ENCODE measurements around the gene RCBTB2. TPM values are rescaled to one million over a fixed set of nuclear protein-coding genes. Genes with fewer than 3 reads are reported as not detected.
A peak's percentile ranks its signal among the peaks of the same experiment; 100 is the strongest.

RCBTB2 gene
- total RNA-seq, 1 donor = 10.4 TPM

- H3K9me3 ChIP-seq (ENCODE audit: low read depth, low read length) = no peaks in the 10 kb centered on the region
- no peak overlapping the region for H3K4me3 ChIP-seq (ENCODE audit: low read length)
- H3K4me1 ChIP-seq (ENCODE audit: insufficient read depth, low read length) = peaks cover 67% of the 10 kb centered on the region
- H3K27me3 ChIP-seq (ENCODE audit: insufficient read depth, low read length) = no peaks in the 10 kb centered on the region
Measured at GRCh38 chr13:48497669-48498068, 35.2 kb downstream of the RCBTB2 start.

- H3K27me3 ChIP-seq (ENCODE audit: insufficient read depth, low read length) = no peaks in the 10 kb centered on the region
- H3K4me1 ChIP-seq (ENCODE audit: insufficient read depth, low read length) = peaks cover 69% of the 10 kb centered on the region
- no peaks in the 10 kb centered on the region for H3K9me3 ChIP-seq (ENCODE audit: low read depth, low read length)
- no peak overlapping the region for H3K4me3 ChIP-seq (ENCODE audit: low read length)
Measured at GRCh38 chr13:48496271-48497161, 36.4 kb downstream of the RCBTB2 start.

GRCh38 chr13:48494874-48495273 is 38.0 kb downstream of the RCBTB2 start:
- Histone ChIP-seq H3K9me3 (ENCODE audit: low read depth, low read length) (no peaks in the 10 kb centered on the region), H3K4me1 (ENCODE audit: insufficient read depth, low read length) (peaks cover 69% of the 10 kb centered on the region), H3K4me3 (ENCODE audit: low read length) (no peak overlapping the region), H3K27me3 (ENCODE audit: insufficient read depth, low read length) (no peaks in the 10 kb centered on the region)

GRCh38 chr13:48493851-48494250 is 39.0 kb downstream of the RCBTB2 start:
- H3K4me1 ChIP-seq (ENCODE audit: insufficient read depth, low read length) = peaks cover 69% of the 10 kb centered on the region
- no peak overlapping the region for H3K4me3 ChIP-seq (ENCODE audit: low read length)
- no peaks in the 10 kb centered on the region for H3K9me3 ChIP-seq (ENCODE audit: low read depth, low read length)
- H3K27me3 ChIP-seq (ENCODE audit: insufficient read depth, low read length) = no peaks in the 10 kb centered on the region

GRCh38 chr13:48493066-48493765 is 39.7 kb downstream of the RCBTB2 start:
- Histone ChIP-seq H3K4me1 (ENCODE audit: insufficient read depth, low read length) (peaks cover 73% of the 10 kb centered on the region), H3K9me3 (ENCODE audit: low read depth, low read length) (no peaks in the 10 kb centered on the region), H3K27me3 (ENCODE audit: insufficient read depth, low read length) (no peaks in the 10 kb centered on the region), H3K4me3 (ENCODE audit: low read length) (no peak overlapping the region)

- Histone ChIP-seq H3K4me3 (ENCODE audit: low read length) (peak overlapping the region; percentile 44), H3K27me3 (ENCODE audit: insufficient read depth, low read length) (no peaks in the 10 kb centered on the region), H3K4me1 (ENCODE audit: insufficient read depth, low read length) (peaks cover 78% of the 10 kb centered on the region), H3K9me3 (ENCODE audit: low read depth, low read length) (no peaks in the 10 kb centered on the region)
Measured at GRCh38 chr13:48492470-48493065, 40.3 kb downstream of the RCBTB2 start.

GRCh38 chr13:48492096-48492440 is 40.8 kb downstream of the RCBTB2 start:
- H3K4me1 ChIP-seq (ENCODE audit: insufficient read depth, low read length) = peaks cover 76% of the 10 kb centered on the region
- no peaks in the 10 kb centered on the region for H3K27me3 ChIP-seq (ENCODE audit: insufficient read depth, low read length)
- H3K4me3 ChIP-seq (ENCODE audit: low read length) = peak overlapping the region; percentile 44
- H3K9me3 ChIP-seq (ENCODE audit: low read depth, low read length) = no peaks in the 10 kb centered on the region

GRCh38 chr13:48491423-48492095 is 41.3 kb downstream of the RCBTB2 start:
- Histone ChIP-seq H3K4me3 (ENCODE audit: low read length) (peak overlapping the region; percentile 44), H3K9me3 (ENCODE audit: low read depth, low read length) (no peaks in the 10 kb centered on the region), H3K27me3 (ENCODE audit: insufficient read depth, low read length) (no peaks in the 10 kb centered on the region), H3K4me1 (ENCODE audit: insufficient read depth, low read length) (peaks cover 72% of the 10 kb centered on the region)

- Histone ChIP-seq H3K27me3 (ENCODE audit: insufficient read depth, low read length) (no peaks in the 10 kb centered on the region), H3K4me3 (ENCODE audit: low read length) (peak overlapping the region; percentile 44), H3K9me3 (ENCODE audit: low read depth, low read length) (no peaks in the 10 kb centered on the region), H3K4me1 (ENCODE audit: insufficient read depth, low read length) (peaks cover 71% of the 10 kb centered on the region)
Measured at GRCh38 chr13:48490241-48490640, 42.6 kb downstream of the RCBTB2 start.

GRCh38 chr13:48489666-48490065 is 43.2 kb downstream of the RCBTB2 start:
- Histone ChIP-seq H3K4me3 (ENCODE audit: low read length) (no peak overlapping the region), H3K27me3 (ENCODE audit: insufficient read depth, low read length) (no peaks in the 10 kb centered on the region), H3K4me1 (ENCODE audit: insufficient read depth, low read length) (peaks cover 71% of the 10 kb centered on the region), H3K9me3 (ENCODE audit: low read depth, low read length) (no peaks in the 10 kb centered on the region)

GRCh38 chr13:48488995-48489394 is 43.9 kb downstream of the RCBTB2 start:
- peaks cover 64% of the 10 kb centered on the region for H3K4me1 ChIP-seq (ENCODE audit: insufficient read depth, low read length)
- H3K4me3 ChIP-seq (ENCODE audit: low read length) = no peak overlapping the region
- no peaks in the 10 kb centered on the region for H3K27me3 ChIP-seq (ENCODE audit: insufficient read depth, low read length)
- H3K9me3 ChIP-seq (ENCODE audit: low read depth, low read length) = no peaks in the 10 kb centered on the region

- no peak overlapping the region for H3K4me3 ChIP-seq (ENCODE audit: low read length)
- no peaks in the 10 kb centered on the region for H3K27me3 ChIP-seq (ENCODE audit: insufficient read depth, low read length)
- peaks cover 54% of the 10 kb centered on the region for H3K4me1 ChIP-seq (ENCODE audit: insufficient read depth, low read length)
- no peaks in the 10 kb centered on the region for H3K9me3 ChIP-seq (ENCODE audit: low read depth, low read length)
Measured at GRCh38 chr13:48487968-48488367, 44.9 kb downstream of the RCBTB2 start.

GRCh38 chr13:48486836-48487235 is 46.0 kb downstream of the RCBTB2 start:
- Histone ChIP-seq H3K4me3 (ENCODE audit: low read length) (no peak overlapping the region), H3K4me1 (ENCODE audit: insufficient read depth, low read length) (peaks cover 43% of the 10 kb centered on the region), H3K27me3 (ENCODE audit: insufficient read depth, low read length) (no peaks in the 10 kb centered on the region), H3K9me3 (ENCODE audit: low read depth, low read length) (no peaks in the 10 kb centered on the region)

GRCh38 chr13:48486362-48486761 is 46.5 kb downstream of the RCBTB2 start:
- no peaks in the 10 kb centered on the region for H3K27me3 ChIP-seq (ENCODE audit: insufficient read depth, low read length)
- no peaks in the 10 kb centered on the region for H3K9me3 ChIP-seq (ENCODE audit: low read depth, low read length)
- H3K4me3 ChIP-seq (ENCODE audit: low read length) = no peak overlapping the region
- H3K4me1 ChIP-seq (ENCODE audit: insufficient read depth, low read length) = peaks cover 38% of the 10 kb centered on the region

- H3K27me3 ChIP-seq (ENCODE audit: insufficient read depth, low read length) = no peaks in the 10 kb centered on the region
- no peaks in the 10 kb centered on the region for H3K9me3 ChIP-seq (ENCODE audit: low read depth, low read length)
- H3K4me1 ChIP-seq (ENCODE audit: insufficient read depth, low read length) = peaks cover 29% of the 10 kb centered on the region
- no peak overlapping the region for H3K4me3 ChIP-seq (ENCODE audit: low read length)
Measured at GRCh38 chr13:48485432-48485831, 47.4 kb downstream of the RCBTB2 start.
